Stomach smooth muscle (tissue), 2 donors: ENCODE data around the gene CARD16.
"Not testable (repeated sequence)": the region's sequence is repeated elsewhere in the genome, so short reads cannot be mapped to it uniquely, and the experiment has no call there.

ENCODE experiments used
- H3K27ac ChIP-seq: one replicate; pipeline ENCODE4 v1.7.0; 2013; ENCODE audit warnings: mild to moderate bottlenecking, low read length, inconsistent platforms
- H3K27me3 ChIP-seq, 2 donors: one replicate each; pipeline ENCODE4 v1.7.0; 2013; ENCODE audit warnings: low read length in 2 of 2; ENCODE audit not compliant: insufficient read depth in 2 of 2, control insufficient read depth in 1 of 2
- H3K36me3 ChIP-seq, 2 donors: one replicate each; pipeline ENCODE4 v1.7.0; 2013; ENCODE audit warnings: low read length in 2 of 2; ENCODE audit not compliant: control insufficient read depth in 2 of 2, insufficient read depth in 2 of 2
- H3K4me1 ChIP-seq: one replicate; pipeline ENCODE4 v1.7.0; 2013; ENCODE audit warnings: low read length; ENCODE audit not compliant: control insufficient read depth, insufficient read depth
- H3K4me3 ChIP-seq, 2 donors: one replicate each; pipeline ENCODE4 v1.7.0; 2013; ENCODE audit warnings: low read length in 2 of 2
- H3K9ac ChIP-seq, 2 donors: one replicate each; pipeline ENCODE4 v1.7.0; 2013; ENCODE audit warnings: low read length in 2 of 2, mild to moderate bottlenecking in 1 of 2
- H3K9me3 ChIP-seq, 2 donors: one replicate each; pipeline ENCODE4 v1.7.0; 2013; ENCODE audit warnings: low read length in 2 of 2; ENCODE audit not compliant: control insufficient read depth in 2 of 2
- donor health status: healthy.
- donor health status: Pancreatic carcinoma.

The CARD16 gene

GRCh38 chr11:105071089-105071732 is 26.1 kb upstream of the CARD16 start:
- no peak overlapping the region for H3K9ac ChIP-seq
- no peaks in the 10 kb centered on the region for H3K4me1 ChIP-seq
- H3K36me3 ChIP-seq, result no peaks in the 10 kb centered on the region
- no peak overlapping the region for H3K4me3 ChIP-seq
- no peaks in the 10 kb centered on the region for H3K9me3 ChIP-seq
- no peaks in the 10 kb centered on the region for H3K27me3 ChIP-seq
- H3K27ac ChIP-seq, result no peak overlapping the region

DNA sequence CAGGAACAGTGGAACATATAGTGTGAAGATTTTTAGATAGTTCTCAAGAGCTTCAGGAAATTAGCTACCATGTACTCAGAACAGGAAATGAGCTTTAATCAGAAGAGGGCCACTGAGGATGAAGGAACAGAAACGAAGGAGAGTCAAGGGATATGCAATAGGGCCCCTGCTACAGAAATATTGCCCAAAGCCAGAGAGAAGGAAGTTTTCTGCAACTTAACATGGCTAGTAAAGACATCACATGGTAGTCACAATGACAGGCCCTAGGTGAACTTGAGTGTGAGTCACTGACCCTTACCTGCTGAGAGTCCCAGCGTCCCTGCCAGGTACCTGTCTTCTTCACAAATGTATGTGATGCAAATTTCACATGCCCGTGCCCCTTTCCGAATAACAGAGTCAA is 25.2 kb upstream of the CARD16 start:
- Histone ChIP-seq H3K4me3 (no peak overlapping the region), H3K36me3 (no peaks in the 10 kb centered on the region), H3K4me1 (no peaks in the 10 kb centered on the region), H3K27me3 (no peaks in the 10 kb centered on the region), H3K9ac (no peak overlapping the region), H3K27ac (no peak overlapping the region), H3K9me3 (no peaks in the 10 kb centered on the region)

GRCh38 chr11:105069749-105070148 is 24.6 kb upstream of the CARD16 start:
- not testable (repeated sequence) for H3K27ac ChIP-seq, H3K9ac ChIP-seq, H3K9me3 ChIP-seq, H3K4me3 ChIP-seq, H3K27me3 ChIP-seq, H3K36me3 ChIP-seq, H3K4me1 ChIP-seq

DNA sequence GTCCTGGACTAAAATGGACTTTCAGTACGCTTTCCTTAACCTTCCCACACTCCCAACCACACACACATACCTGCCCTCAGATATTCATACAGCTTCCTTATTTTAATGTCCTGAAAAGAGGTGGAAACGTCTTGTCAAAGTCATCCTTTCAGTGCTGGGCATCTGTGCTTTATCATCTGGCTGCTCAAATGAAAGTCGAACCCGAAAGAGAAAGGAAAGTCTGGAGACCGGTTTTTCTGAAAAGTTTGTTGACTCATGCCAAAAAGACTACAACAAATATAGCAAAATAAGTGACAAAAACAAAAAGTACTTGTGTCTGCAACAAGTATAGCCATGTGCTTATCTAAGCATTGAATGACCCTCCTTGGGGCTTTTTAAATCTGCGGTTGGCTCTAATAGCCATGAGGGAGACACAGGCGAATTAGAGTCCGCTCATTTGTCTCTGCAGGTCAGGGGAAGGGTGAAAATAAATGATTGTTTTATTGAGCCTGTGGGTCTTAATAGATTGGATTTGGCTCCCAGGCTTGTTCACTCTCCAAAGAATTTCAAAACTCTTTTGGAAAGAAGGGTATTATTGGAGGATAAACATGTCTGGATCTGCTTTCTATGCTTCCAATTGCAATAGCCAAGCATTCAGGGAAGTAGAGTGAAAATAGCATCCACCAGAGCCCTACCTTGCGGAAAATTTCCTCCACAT is 18.3 kb upstream of the CARD16 start:
- H3K9ac ChIP-seq, H3K36me3 ChIP-seq, H3K27ac ChIP-seq, H3K4me3 ChIP-seq, H3K27me3 ChIP-seq, H3K4me1 ChIP-seq, H3K9me3 ChIP-seq: not testable (repeated sequence)

GRCh38 chr11:105057432-105057831 is 12.3 kb upstream of the CARD16 start:
- H3K4me1 ChIP-seq, result no peaks in the 10 kb centered on the region
- H3K4me3 ChIP-seq, result no peak overlapping the region
- H3K27me3 ChIP-seq, result no peaks in the 10 kb centered on the region
- H3K36me3 ChIP-seq, result no peaks in the 10 kb centered on the region
- no peaks in the 10 kb centered on the region for H3K9me3 ChIP-seq
- no peak overlapping the region for H3K27ac ChIP-seq
- H3K9ac ChIP-seq, result no peak overlapping the region

DNA sequence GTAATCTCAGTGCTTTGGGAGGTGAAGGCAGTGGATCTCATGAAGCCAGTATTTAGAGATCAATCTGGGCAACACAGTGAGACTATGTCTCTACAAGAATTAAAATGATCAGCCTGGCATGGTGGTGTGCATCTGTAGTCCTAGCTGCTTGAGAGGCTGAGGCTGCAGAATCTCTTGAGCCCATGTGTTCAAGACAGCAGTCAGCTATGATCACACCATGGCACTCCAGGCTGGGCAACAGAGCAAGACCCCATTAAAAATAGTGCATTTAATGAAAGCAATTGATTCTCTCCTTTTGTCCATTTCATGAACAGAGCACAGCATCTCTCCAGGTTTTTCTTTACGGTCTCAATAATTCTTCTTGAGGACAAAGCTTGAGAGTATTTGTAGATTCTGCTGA is 11.3 kb upstream of the CARD16 start:
- Histone ChIP-seq H3K27ac (no peak overlapping the region), H3K36me3 (no peaks in the 10 kb centered on the region), H3K27me3 (no peaks in the 10 kb centered on the region), H3K4me1 (no peaks in the 10 kb centered on the region), H3K9ac (no peak overlapping the region), H3K4me3 (no peak overlapping the region), H3K9me3 (no peaks in the 10 kb centered on the region)

GRCh38 chr11:105054723-105055493 is 9.8 kb upstream of the CARD16 start:
- Histone ChIP-seq H3K9ac (no peak overlapping the region), H3K9me3 (no peaks in the 10 kb centered on the region), H3K4me3 (no peak overlapping the region)

GRCh38 chr11:105052487-105052886 is 7.4 kb upstream of the CARD16 start:
- no peak overlapping the region for H3K9ac ChIP-seq
- H3K9me3 ChIP-seq, result no peaks in the 10 kb centered on the region
- H3K27me3 ChIP-seq, result no peaks in the 10 kb centered on the region
- H3K4me1 ChIP-seq, result no peaks in the 10 kb centered on the region
- H3K27ac ChIP-seq, result no peak overlapping the region
- no peak overlapping the region for H3K4me3 ChIP-seq
- no peaks in the 10 kb centered on the region for H3K36me3 ChIP-seq

More at GRCh38 chr11:105054723-105055493, 9.8 kb upstream of the CARD16 start:
- Histone ChIP-seq H3K36me3 (no peaks in the 10 kb centered on the region), H3K27me3 (no peaks in the 10 kb centered on the region), H3K4me1 (no peaks in the 10 kb centered on the region), H3K27ac (no peak overlapping the region)

DNA sequence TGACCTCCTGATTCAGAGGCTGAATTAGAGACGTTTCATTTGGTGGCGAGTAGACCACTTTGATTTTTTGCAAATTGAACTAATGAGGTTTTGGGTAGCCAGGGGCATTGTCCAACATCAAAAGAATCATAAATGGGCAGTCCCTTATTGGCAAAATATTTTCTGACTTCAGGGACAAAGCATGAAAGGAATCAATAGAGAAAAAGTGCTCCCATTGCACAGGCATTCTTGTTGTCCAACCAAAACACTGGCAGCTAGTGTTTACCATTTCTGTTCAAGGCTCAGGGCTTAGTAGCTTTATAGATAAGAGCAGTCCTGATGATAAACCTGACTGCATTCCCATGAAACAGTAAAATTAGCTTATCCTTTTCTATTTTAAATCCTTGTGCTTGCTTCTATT is 6.4 kb upstream of the CARD16 start:
- H3K4me3 ChIP-seq, result no peak overlapping the region

DNA sequence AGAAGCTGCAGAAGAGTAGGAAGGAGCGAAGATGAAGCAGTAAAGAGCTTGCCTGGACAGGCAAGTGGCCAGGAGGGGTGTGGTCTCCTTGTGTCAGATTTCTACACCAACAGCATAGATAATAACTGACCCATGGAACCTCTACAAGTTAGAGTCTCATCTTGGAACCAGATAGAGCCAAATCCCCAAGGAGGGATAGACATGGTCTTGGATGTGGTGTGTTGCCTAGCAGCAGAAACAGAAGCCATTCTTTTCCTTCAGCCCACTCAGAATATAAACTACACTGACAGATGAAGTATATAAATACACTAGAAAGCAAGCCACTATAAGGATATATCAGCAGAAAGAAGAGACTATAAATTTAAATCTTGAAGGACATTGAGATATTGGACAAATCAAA is 4.3 kb upstream of the CARD16 start:
- Histone ChIP-seq H3K27ac (no peak overlapping the region), H3K36me3 (no peaks in the 10 kb centered on the region)

More for the DNA sequence above, 6.4 kb upstream of the CARD16 start:
- Histone ChIP-seq H3K4me1 (peaks cover 6% of the 10 kb centered on the region), H3K36me3 (no peaks in the 10 kb centered on the region), H3K27me3 (no peaks in the 10 kb centered on the region), H3K9ac (no peak overlapping the region), H3K27ac (no peak overlapping the region), H3K9me3 (no peaks in the 10 kb centered on the region)

More for the DNA sequence above, 4.3 kb upstream of the CARD16 start:
- Histone ChIP-seq H3K9ac (no peak overlapping the region), H3K4me1 (peaks cover 6% of the 10 kb centered on the region), H3K9me3 (no peaks in the 10 kb centered on the region), H3K27me3 (no peaks in the 10 kb centered on the region), H3K4me3 (no peak overlapping the region)
